T-helper 9 cell (primary cell): ENCODE measurements around the gene UBE2Q2.

ENCODE experiments used
- DNase-seq: peaks from one replicate; pipeline ENCODE4 v3.0.0-alpha.2; 2020

UBE2Q2 gene

DNA sequence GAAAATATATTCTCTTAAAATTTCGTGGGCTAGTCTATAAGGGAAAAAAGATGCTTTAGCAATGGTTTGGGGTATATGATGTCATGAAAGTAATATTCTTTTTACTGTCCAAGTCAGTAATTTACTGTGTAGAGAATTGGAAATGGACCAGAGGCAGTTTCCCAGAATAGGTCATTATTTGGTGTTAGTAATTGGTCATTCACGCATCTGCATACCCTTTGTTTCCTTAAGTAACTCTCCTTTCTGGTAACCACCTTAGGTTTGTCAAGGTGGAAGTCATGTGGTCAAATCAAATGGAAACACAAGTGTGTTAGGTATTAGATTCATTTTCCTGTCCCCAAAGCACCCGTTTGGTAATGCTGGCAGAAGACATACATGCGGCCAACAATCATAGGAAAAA lies 84.4 kb downstream of the UBE2Q2 start:
- no peak for DNase-seq

DNA sequence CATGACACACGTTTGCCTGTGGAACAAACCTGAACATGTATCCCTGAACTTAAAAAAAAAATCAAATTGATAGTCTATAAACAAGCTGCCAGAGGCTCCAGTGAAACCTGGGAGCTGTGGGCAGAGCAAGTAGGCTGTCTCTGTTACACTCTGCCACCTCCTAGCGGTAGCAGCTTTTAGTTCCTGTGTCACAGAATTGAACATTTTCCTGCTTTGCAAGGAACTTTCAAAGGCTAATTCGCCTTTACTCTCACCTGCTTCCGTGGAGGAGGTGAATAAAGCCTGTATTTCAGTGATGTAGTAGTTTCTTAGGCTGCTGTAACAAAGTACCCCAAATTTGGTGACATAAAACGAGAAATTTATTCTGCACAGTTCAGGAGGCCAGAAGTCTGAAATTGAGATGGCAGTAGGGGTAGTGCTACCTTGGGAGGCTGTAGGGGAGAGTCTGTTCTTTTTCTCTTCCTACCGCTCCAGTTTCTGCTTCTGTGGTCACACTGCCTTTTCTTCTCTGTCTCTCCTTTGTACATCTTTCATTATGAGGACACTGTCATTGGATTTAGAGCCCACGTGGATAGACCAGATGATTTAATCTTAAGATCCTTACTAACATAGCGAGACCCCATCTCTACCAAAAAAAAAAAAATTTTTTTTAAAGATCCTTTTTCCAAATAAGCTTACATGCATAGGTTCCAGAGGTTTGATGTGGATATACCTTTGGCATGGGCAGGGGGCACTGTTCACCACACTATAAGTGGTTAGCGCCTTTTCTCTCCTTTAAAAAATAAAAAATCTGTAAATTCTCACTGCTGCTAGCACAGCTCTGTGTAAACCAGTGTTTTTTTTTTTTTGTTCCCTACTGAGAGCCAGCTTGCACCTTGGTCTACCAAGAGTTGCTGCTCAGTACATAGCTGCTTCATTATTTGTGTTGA lies 85.7 kb downstream of the UBE2Q2 start:
- no peak for DNase-seq

DNA sequence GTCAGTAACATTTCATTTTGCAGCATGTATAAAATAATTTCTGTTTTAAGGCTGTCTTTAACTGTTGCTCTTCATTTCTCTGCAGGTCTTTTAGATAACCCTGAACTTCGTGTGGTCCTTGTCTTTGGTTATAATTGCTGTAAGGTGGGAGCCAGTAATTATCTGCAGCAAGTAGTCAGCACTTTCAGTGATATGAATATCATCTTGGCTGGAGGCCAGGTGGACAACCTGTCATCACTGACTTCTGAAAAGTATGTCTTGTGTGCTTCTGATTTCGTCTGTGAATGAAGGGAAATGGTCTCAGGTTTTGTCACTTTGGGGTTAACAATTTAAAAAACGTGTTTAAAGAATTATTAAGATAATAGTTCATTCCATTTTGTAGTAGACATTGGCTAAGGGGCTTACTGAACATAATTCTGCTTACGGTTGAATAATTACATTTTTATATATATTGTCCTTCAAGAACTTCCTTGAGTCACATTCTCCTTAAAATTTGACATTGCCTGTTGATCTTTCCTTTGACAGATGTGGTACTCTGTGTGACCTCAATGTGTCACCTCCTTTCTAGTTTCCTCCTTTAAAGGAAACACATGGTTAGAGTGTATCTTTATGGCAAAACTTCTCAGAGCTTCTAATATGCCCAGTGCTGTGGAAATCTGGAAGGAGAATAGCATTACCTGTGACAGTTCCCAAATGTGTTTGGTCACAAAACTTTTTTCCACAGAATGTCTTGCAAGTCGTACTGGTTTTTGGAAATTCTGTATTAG lies 86.7 kb downstream of the UBE2Q2 start:
- DNase-seq, result no peak

DNA sequence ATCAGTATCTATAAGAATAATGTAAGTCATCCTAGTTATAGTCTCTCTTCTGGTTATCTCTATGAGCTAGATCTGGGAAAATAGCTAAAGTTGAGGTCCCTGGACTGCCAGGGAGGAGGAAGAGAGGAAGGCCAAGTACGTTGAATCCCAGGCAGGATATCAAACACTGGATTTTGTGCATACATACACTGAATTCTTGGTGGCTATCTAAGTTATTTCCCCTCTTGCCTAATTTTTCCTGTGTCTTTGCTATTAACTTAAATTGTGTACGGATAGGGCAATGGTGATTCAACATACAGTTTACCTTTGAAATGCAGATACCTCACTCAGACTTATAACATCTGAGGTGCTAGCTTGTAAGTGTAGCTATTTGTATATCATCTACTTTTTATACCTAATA lies 87.6 kb downstream of the UBE2Q2 start:
- DNase-seq, result no peak

DNA sequence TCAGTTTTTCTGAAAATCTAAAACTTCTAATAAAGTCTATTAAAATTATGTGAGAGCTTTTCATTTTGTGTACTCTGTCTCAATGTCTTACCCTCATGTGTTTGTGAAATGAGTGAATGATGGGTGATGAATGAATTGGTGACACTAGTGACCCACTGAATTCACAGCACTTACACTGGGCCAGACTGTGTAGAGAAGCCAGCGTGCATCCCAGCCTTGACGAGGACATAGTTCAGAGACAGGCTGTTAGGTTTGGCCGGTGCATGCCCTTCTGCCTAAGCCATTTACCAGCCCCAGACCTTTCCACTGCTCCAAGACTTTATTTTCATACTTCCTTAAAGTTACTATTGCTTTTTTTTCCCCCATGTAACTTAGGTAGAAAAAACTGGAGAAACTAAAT lies 99.2 kb downstream of the UBE2Q2 start:
- DNase-seq, result no peak

DNA sequence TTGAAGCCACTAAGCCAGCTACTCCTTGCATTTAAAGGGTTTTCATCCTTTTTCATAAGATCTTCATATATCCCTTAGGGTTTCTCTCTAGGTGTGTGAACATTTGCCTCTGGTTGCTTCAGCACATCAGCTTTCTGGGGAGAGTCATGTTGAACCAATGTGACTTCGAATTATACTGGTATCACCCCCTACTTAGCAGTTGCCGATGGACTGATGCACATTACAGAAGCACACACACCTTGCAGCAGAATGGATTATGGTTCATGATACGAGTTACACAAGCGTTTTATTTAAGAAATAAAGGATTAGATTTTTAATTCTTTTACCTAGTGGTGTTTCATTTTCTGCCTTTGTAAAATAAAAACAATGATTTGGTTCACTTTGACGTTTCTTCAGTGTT lies 100.0 kb downstream of the UBE2Q2 start:
- DNase-seq, result no peak

DNA sequence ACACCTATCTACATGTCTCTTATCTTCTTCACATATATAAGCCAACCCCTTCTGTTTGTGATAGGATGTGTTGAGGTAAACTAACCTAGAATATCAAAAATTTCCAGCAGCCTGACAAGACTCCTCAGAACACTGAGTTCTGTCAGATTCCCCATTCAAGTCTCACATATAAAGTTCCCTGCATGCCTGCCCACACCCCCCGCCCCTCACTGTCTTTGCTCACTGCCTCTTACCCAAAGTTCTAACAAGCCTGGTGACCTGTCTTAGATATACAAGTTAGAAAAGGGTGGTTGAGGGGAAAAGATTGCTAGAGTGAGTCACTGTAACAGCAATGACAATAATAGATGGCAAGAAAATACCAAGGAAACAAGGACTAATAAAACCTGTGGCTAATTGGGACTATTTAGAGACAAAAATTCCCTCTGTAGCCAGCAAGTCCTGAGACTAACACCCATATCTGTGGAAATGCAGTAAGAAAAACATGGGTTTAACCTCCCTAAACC lies 100.5 kb downstream of the UBE2Q2 start:
- DNase-seq, result no peak

DNA sequence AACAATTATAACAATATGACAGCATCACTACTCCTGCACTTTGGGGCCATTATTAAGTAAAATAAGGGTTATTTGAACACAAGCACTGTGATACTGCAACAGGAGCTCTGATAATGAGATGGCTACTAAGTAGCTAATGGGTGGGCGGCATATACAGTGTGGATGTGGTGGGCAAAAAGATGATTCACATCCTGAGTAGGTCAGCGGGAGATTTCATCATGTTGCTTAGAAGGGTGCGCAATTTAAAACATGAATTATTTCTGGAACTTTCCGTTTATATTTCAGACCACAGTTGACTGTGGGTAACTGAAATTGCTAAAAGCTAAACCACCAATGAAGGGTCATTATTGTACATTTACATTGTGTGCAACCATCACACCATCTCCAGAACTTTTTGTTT lies 102.7 kb downstream of the UBE2Q2 start:
- DNase-seq, result no peak

DNA sequence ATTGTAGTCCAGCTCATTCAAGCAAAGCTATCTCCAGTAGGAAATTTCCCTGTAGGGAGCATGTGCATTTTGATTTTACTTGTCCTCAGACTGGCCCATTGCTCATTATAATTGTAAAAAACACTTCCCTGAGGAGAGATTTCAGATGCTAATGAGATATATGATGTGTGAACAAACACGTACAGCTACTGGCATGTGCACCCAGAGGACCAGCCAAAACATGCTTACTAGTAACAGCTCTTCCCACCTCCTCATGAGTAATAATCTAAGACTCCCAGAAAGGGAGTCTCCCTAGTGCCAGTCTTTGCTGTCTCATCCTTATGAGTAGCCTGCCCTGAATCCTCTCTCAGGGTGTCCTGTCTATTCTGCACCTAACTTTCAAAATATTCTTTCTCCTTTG lies 103.8 kb downstream of the UBE2Q2 start:
- DNase-seq, result no peak

DNA sequence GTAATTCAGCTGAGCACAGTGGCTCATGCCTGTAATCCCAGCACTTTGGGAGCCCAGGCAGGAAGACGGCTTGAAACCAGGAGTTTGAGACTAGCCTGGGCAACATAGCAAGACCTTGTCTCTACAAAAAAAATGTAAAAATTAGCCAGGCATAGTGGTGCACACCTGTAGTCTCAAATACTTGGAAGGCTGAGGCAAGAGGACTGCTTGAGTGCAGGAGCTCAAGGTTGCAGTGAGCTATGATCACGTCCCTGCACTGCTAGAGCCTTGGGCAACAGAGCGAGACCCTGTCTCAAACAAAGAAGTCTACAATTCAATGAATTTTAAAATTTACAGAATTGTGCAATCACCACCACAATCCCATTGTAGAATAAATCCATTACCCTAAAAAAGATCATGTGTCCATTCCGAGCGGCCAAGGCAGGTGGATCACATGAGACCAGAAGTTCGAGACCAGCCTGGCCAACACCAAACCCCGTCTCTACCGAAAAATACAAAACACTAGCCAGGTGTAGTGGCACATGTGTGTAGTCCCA lies 105.6 kb downstream of the UBE2Q2 start:
- no peak for DNase-seq
